HUES6 (cell line): ENCODE measurements around the gene PDLIM1.
"Not testable (repeated sequence)": the region's sequence is repeated elsewhere in the genome, so short reads cannot be mapped to it uniquely, and the experiment has no call there.

Experiments used
- H3K27ac ChIP-seq: 2 replicates; pipeline ENCODE4 v1.7.0; 2013; ENCODE audit warnings: low read depth, mild to moderate bottlenecking, low read length, inconsistent platforms
- H3K27me3 ChIP-seq: 2 replicates; pipeline ENCODE4 v1.6.1; 2013; ENCODE audit warnings: low read length; ENCODE audit not compliant: control insufficient read depth, insufficient read depth
- H3K36me3 ChIP-seq: 2 replicates; pipeline ENCODE4 v1.6.1; 2013; ENCODE audit warnings: low read length; ENCODE audit not compliant: control insufficient read depth, insufficient read depth
- H3K4me1 ChIP-seq: 2 replicates; pipeline ENCODE4 v1.6.1; 2013; ENCODE audit warnings: low read length; ENCODE audit not compliant: control insufficient read depth, insufficient read depth
- H3K4me3 ChIP-seq: 2 replicates; pipeline ENCODE4 v1.5.1; 2013; ENCODE audit warnings: low read depth, low read length
- H3K9ac ChIP-seq: one replicate; pipeline ENCODE4 v1.6.1; 2013; ENCODE audit warnings: mild to moderate bottlenecking, low read length
- H3K9me3 ChIP-seq: 2 replicates; pipeline ENCODE4 v1.6.1; 2013; ENCODE audit warnings: low read depth, low read length; ENCODE audit not compliant: control insufficient read depth, insufficient read depth

PDLIM1 gene

DNA sequence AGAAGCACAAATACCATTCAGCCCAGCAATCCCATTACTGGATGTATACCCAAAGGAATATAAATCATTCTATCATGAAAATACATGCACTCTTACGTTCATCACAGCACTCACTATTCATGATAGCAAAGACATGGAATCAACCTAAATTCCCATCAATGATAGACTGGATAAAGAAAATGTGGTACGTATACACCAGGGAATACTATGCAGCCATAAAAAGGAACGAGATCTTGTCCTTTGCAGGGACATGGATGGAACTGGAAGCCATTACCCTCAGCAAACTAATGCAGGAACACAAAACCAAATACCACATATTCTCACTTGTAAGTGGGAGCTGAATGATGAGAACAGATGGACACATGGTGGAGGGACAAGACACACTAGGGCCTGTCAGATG is 50.7 kb downstream of the PDLIM1 start:
- Histone ChIP-seq H3K4me1 (peaks cover 17% of the 10 kb centered on the region; the same call in 1 of the 2 replicates), H3K36me3 (peaks cover 81% of the 10 kb centered on the region)
- H3K27me3 ChIP-seq, H3K4me3 ChIP-seq, H3K27ac ChIP-seq, H3K9ac ChIP-seq, H3K9me3 ChIP-seq: not testable (repeated sequence)

DNA sequence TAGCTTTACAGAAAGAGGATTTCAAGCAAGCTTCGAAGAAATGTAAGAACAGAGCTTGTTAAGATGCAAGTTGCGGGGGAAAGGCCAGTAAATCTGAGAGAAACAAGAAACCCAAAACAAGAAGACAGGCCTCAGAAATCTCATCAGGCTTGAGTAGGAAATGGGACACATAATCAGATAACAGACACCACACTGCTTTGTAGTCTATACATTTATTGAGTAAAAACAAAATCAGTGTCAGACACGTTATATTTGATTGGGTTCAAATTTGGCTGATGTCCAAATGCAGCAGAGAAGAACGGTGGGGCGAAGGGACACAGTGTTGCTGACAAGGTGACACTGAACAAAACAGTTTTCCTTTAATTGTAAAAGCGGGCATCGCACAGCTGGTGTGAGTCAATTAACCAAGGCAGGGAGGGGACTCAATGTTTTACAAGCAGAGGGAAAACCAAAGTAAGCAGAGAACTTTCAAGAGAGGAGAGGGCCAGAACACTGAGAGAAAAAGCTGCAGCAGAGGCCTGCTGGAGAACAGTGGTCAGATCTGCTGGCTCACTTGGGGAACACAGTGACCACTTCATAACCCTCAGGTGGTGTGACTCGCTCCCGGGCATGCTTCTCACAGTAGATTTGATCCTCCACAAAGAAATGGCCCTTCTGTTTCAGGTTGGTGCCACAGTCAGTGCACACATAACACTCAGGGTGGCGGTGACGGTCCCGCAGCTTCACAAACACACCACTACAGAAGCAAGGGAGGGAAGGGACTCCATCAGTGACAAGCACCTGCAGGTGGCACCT is 53.2 kb downstream of the PDLIM1 start:
- Histone ChIP-seq H3K36me3 (peaks cover 73% of the 10 kb centered on the region), H3K4me1 (peaks cover 16% of the 10 kb centered on the region; the same call in 1 of the 2 replicates), H3K27me3 (no peaks in the 10 kb centered on the region), H3K27ac (peak overlapping the region; percentile 11; the same call in 1 of the 2 replicates), H3K4me3 (no peak overlapping the region), H3K9me3 (peaks cover 5% of the 10 kb centered on the region; the same call in 1 of the 2 replicates), H3K9ac (no peak overlapping the region)

DNA sequence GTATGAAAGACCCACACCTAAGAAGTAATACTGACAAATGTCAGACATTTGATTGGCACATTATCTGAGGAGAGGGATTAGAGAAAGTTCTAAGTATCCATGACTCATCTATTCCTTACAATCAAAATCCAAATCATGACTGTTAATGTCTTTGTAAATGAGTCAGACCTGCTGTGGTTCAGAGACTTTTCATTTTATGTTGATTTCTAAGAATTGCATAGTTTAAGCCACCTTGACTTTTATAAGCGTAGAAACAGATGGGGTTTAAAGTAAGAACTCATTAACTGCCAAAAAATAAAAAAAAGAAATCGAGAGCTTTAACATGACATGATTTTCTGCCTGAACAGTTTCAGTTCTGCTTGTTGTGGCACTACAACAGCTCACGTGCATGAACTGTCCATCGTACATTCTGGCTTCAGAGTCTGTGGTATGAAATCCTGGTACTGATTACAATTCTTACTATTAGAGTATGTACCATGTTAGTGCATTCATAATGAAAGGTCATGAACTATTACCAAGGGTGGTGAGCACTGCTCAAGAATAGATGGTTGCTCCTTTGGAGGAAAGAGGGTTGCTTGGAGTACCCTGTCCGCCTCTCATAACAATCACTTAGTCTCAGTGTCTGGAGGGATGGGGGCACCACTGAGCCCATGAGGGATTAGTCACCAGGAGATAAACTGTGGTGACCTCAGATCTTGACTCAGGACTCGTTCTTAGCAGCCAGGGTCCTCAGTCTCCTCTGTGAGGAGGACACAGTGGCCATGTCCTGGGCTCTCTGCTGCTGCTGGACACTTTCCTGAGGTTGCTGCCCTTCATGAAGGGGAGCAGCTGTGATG is 54.5 kb downstream of the PDLIM1 start:
- H3K27ac ChIP-seq = peak overlapping the region; percentile 72
- no peak overlapping the region for H3K4me3 ChIP-seq

DNA sequence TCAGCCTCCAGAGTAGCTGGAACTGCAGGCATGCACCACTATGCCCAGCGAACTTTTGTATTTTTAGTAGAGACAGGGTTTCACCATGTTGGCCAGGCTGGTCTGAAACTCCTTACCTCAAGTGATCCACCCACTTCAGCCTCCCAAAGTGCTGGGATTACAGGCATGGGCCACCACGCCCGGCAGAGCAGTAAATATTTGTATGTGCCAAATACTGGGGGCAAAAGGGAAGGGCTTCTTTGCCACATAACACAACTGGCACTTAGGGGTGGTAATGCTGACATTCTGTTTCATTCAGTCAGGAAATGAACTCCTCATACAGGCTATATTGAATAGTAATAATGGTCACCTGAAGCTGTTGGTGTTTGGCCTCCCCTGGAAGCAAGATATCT is 55.1 kb downstream of the PDLIM1 start:
- H3K9me3 ChIP-seq = peaks cover 5% of the 10 kb centered on the region; the same call in 1 of the 2 replicates
- peaks cover 57% of the 10 kb centered on the region for H3K36me3 ChIP-seq
- H3K4me1 ChIP-seq = peaks cover 25% of the 10 kb centered on the region
- no peak overlapping the region for H3K4me3 ChIP-seq
- H3K27ac ChIP-seq = peak overlapping the region; percentile 72
- no peaks in the 10 kb centered on the region for H3K27me3 ChIP-seq
- H3K9ac ChIP-seq = no peak overlapping the region

More for the DNA sequence above, 54.5 kb downstream of the PDLIM1 start:
- Histone ChIP-seq H3K9me3 (peaks cover 5% of the 10 kb centered on the region; the same call in 1 of the 2 replicates), H3K36me3 (peaks cover 63% of the 10 kb centered on the region), H3K4me1 (peaks cover 23% of the 10 kb centered on the region), H3K9ac (no peak overlapping the region), H3K27me3 (no peaks in the 10 kb centered on the region)

DNA sequence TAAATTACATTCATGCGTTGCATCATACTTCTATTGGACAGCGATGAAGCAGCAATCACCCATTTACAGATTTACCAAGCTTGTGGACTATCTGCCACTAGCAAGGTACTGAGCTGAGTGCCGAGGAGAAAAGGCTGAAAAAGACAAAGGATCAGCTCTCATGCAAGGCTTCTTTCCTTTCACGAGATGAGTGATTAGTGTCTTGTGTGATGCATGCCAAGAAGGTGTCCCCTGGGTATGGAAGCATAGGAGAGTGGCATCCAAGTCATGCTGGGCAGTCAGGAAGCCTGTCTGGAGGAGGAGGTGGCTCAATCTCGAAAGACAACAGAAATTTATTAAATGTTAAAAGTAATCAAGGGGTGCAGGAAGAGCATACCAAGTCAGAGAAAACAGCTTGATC is 55.9 kb downstream of the PDLIM1 start:
- H3K4me1 ChIP-seq = peaks cover 30% of the 10 kb centered on the region
- no peaks in the 10 kb centered on the region for H3K27me3 ChIP-seq
- H3K9ac ChIP-seq = no peak overlapping the region
- peak overlapping the region; percentile 1; the same call in 1 of the 2 replicates for H3K27ac ChIP-seq
- no peak overlapping the region for H3K4me3 ChIP-seq
- H3K9me3 ChIP-seq = peaks cover under 1% of the 10 kb centered on the region; the same call in 1 of the 2 replicates
- H3K36me3 ChIP-seq = peaks cover 50% of the 10 kb centered on the region

DNA sequence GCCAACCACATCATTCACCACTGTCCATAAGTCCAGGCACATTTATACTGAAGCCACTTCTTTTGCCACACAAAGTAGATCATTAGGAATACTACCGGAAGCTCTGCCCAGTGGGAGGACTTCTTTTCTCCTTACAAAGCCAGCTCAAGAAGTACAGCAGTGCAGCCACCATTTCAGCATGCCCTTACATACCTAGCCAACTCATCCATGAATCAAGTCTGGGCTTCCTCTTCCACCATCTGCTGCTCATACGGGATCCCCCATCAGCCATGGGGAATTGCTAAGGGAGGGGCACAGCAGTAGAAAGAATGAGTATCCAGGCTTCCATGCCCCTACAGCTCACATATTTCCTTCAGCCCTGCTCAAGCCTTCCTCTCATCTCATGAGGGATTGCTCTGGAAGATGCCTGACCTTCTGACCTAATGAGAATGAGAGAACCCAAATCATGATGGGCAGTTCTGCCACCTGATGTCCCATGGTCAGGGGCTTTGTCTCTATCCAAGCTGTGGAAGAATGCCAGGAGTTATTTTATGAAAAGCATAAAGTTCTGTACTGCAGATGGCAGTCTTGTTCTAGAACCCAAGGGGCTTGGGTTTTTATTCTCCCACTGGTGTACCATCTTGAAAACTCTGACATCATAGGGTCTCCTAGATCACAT is 57.3 kb downstream of the PDLIM1 start:
- H3K36me3 ChIP-seq = peaks cover 42% of the 10 kb centered on the region
- no peak overlapping the region for H3K4me3 ChIP-seq
- H3K9me3 ChIP-seq = no peaks in the 10 kb centered on the region
- H3K27me3 ChIP-seq = no peaks in the 10 kb centered on the region
- no peak overlapping the region for H3K9ac ChIP-seq
- H3K27ac ChIP-seq = no peak overlapping the region
- peaks cover 44% of the 10 kb centered on the region for H3K4me1 ChIP-seq

DNA sequence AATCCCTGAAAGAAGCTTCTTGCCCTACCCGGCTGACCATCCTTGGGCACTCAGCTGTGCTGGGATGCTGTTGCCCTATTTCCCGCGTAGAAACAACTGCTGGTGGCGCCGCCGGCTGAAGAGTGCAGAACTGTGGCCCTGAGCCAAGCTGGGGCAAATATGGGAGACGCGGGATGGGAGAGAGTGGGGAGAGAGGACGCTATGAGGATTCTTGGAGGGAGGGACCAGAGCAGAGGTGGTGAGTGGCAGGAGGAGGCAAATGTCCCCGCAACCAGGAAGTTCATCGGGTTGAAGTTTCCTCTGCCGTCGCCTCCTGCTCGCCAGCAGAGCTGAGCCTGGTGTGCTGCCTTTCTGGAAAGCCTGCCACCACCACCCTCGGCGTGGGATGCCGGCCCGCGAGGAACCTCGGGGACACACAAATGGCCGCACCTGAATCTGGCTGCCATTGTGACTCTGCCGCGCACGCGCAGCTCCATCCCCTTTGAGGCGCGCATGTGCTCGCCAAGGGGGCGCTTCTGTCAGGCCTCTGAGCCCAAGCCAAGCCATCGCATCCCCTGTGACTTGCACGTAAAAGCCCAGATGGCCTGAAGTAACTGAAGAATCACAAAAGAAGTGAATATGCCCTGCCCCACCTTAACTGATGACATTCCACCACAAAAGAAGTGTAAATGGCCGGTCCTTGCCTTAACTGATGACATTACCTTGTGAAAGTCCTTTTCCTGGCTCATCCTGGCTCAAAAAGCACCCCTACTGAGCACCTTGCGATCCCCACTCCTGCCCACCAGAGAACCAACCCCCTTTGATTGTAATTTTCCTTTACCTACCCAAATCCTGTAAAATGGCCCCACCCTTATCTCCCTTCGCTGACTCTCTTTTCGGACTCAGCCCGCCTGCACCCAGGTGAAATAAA is 59.9 kb downstream of the PDLIM1 start:
- H3K9ac ChIP-seq = peak overlapping the region; percentile 98
- peak overlapping the region; percentile 99 for H3K27ac ChIP-seq
- H3K4me3 ChIP-seq = peak overlapping the region; percentile 60

DNA sequence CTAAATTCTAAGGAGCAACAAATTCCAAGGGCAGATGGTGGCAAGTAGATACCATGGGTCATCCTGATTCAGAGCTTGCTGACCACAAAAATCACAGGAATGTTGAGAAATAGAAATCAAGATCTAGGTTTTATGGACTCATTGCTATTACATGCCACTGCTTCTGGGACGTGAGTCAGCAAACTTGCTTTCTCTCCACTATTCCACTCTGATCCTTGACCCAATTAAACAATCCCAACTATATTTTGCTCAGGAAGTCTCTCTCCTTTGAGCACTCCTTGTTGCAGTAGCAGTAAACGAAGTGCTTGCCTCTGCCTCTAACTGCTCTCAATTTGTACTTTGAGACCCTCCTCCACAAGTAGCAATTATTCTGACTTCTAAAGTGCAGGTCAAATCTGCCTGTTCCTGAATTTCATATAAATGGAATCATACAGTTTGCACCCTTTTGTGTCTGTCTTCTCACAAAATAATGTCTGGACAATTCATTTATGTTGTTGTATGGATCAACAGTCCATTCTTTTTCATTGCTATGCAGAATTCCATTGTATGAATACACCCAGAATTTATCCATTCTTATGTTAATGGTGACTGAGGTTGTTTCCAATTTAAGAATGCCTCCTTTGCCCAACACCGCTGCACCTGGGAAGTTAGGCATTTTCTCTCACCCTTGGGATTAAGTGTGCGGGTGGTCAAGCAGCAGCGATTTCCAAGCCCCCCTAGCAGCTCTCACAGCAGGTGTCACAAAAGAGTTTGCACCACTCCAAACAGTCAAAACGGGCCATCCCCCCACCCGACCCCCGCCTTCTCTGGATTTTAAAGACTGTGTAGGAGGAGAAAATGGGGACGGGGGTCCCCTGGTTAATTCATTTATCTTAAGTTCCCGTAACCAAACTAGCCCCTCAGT is 60.8 kb downstream of the PDLIM1 start:
- Histone ChIP-seq H3K27me3 (no peaks in the 10 kb centered on the region), H3K27ac (peak overlapping the region; percentile 99), H3K9ac (peak overlapping the region; percentile 98), H3K4me3 (peak overlapping the region; percentile 60), H3K36me3 (peaks cover 18% of the 10 kb centered on the region), H3K4me1 (peaks cover 39% of the 10 kb centered on the region), H3K9me3 (no peaks in the 10 kb centered on the region)

More for the DNA sequence above, 59.9 kb downstream of the PDLIM1 start:
- not testable (repeated sequence) for H3K9me3 ChIP-seq, H3K27me3 ChIP-seq
- H3K36me3 ChIP-seq = peaks cover 19% of the 10 kb centered on the region
- H3K4me1 ChIP-seq = peaks cover 43% of the 10 kb centered on the region

DNA sequence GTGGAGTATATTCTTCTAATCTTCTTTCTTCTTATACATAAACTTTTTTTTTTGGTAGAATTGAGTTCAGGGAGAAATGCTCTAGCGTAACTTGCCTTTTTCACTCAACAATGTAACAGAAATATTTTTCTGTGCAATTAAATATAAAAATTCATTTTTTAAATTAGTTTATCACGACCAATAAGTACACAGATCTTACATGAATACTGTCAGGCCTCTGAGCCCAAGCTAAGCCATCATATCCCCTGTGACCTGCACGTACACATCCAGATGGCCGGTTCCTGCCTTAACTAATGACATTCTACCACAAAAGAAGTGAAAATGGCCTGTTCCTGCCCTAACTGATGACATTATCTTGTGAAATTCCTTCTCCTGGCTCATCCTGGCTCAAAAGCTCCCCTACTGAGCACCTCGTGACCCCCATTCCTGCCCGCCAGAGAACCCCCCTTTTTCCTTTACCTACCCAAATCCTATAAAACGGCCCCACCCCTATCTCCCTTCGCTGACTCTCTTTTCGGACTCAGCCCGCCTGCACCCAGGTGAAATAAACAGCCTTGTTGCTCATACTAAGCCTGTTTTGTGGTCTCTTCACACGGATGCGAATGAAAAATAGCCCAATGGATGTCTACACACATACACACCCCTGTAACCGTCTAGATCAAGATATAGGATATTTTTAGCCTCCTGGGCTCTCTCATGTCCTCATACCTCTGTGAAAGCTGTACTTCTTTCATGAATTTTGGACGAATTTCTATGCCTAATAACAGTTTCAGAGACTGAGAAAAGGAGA is 61.7 kb downstream of the PDLIM1 start:
- peak overlapping the region; percentile 99 for H3K27ac ChIP-seq
- not testable (repeated sequence) for H3K9me3 ChIP-seq, H3K27me3 ChIP-seq
- peak overlapping the region; percentile 60 for H3K4me3 ChIP-seq
- peaks cover 21% of the 10 kb centered on the region for H3K36me3 ChIP-seq
- peak overlapping the region; percentile 98 for H3K9ac ChIP-seq
- H3K4me1 ChIP-seq = peaks cover 39% of the 10 kb centered on the region
